ENCODE data around the gene RUNX1. TPM values are rescaled to one million over a fixed set of nuclear protein-coding genes. Genes with fewer than 3 reads are reported as not detected.

The RUNX1 gene
- total RNA-seq, 1 donor from 2014 or later, result 23.9 TPM

DNA sequence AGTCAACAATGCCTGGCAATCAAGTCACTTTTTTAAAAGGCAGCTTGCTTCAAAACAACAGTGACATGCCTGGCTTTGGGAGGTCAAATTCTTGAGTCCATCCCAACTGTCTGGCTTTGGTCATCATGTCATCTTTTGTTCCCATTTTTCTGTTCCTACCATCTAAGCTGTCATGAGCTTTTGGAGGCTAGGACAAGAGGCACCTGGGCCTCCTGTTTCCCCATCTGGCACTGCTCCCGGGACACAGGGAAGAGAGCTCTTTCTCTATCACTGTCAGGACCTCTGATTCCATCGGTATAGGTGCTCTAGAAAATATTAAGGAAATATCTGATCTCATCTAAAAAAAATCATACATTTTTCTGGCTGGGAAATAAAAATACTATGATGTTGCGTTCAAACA lies 224.0 kb downstream of the RUNX1 start:
- TF ChIP-seq, protein P1, sequence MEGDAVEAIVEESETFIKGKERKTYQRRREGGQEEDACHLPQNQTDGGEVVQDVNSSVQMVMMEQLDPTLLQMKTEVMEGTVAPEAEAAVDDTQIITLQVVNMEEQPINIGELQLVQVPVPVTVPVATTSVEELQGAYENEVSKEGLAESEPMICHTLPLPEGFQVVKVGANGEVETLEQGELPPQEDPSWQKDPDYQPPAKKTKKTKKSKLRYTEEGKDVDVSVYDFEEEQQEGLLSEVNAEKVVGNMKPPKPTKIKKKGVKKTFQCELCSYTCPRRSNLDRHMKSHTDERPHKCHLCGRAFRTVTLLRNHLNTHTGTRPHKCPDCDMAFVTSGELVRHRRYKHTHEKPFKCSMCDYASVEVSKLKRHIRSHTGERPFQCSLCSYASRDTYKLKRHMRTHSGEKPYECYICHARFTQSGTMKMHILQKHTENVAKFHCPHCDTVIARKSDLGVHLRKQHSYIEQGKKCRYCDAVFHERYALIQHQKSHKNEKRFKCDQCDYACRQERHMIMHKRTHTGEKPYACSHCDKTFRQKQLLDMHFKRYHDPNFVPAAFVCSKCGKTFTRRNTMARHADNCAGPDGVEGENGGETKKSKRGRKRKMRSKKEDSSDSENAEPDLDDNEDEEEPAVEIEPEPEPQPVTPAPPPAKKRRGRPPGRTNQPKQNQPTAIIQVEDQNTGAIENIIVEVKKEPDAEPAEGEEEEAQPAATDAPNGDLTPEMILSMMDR (IDR thresholded peaks at IDR 0.05), result no peak
- Mint-ChIP-seq H3K36me3 (ENCODE audit: unreplicated experiment) (peaks cover 53% of the 10 kb centered on the region), H3K27me3 (ENCODE audit: unreplicated experiment) (no peaks in the 10 kb centered on the region), H3K27ac (ENCODE audit: unreplicated experiment) (no peak overlapping the region), H3K4me1 (ENCODE audit: unreplicated experiment) (no peaks in the 10 kb centered on the region), H3K9me3 (ENCODE audit: unreplicated experiment) (peaks cover 5% of the 10 kb centered on the region), H3K4me3 (ENCODE audit: unreplicated experiment) (no peak overlapping the region)
- DNase-seq (ENCODE audit: extremely low spot score, unreplicated experiment), result no peak

DNA sequence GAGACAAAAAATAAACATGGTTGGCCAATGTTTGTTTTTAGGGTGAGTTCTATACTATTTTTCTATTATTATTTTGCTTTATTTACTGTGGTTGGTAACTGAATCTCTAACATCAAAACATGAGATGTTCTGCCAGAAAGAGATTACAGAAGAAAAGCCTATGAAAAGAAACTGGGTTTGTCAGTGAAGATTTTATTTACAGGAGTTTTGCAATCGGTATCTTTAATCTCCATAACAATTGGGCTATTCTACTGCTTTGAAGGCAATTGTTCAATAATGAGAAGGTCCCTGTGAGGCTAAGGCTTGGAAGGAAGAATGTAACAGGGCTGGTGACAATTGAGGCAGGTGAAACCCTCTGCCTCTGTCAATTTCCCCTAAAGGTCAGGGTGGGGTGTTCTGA lies 224.8 kb downstream of the RUNX1 start:
- no peak overlapping the region for H3K4me3 Mint-ChIP-seq (ENCODE audit: unreplicated experiment)
- H3K27ac Mint-ChIP-seq (ENCODE audit: unreplicated experiment), result no peak overlapping the region
- peaks cover 5% of the 10 kb centered on the region for H3K9me3 Mint-ChIP-seq (ENCODE audit: unreplicated experiment)
- peaks cover 47% of the 10 kb centered on the region for H3K36me3 Mint-ChIP-seq (ENCODE audit: unreplicated experiment)
- no peaks in the 10 kb centered on the region for H3K4me1 Mint-ChIP-seq (ENCODE audit: unreplicated experiment)
- DNase-seq (ENCODE audit: extremely low spot score, unreplicated experiment), result no peak
- H3K27me3 Mint-ChIP-seq (ENCODE audit: unreplicated experiment), result no peaks in the 10 kb centered on the region
- TF ChIP-seq, protein P1 (IDR thresholded peaks at IDR 0.05), result no peak

DNA sequence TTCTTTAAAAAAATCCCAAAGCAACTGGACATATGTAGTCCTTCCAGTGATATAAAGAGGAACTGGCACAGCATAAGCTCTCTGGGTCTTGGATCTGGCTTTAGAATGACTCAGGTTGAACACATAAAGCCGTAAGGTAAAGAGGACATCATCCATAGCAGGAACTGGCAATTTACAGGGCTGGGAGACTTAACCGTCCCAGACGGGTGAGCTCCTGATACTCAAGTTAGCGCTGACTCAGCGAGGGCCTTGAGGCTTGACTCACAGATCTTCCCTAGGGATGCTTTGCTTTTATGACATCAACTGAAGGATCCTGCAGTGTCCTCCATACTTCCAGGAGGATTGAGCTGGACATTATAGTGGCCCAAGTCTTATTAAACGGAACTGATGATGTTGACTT lies 226.2 kb downstream of the RUNX1 start:
- Mint-ChIP-seq H3K27me3 (ENCODE audit: unreplicated experiment) (no peaks in the 10 kb centered on the region), H3K36me3 (ENCODE audit: unreplicated experiment) (peaks cover 37% of the 10 kb centered on the region), H3K27ac (ENCODE audit: unreplicated experiment) (no peak overlapping the region), H3K9me3 (ENCODE audit: unreplicated experiment) (peaks cover 5% of the 10 kb centered on the region), H3K4me1 (ENCODE audit: unreplicated experiment) (no peaks in the 10 kb centered on the region), H3K4me3 (ENCODE audit: unreplicated experiment) (no peak overlapping the region)
- TF ChIP-seq, protein P1 (IDR thresholded peaks at IDR 0.05), result no peak
- no peak for DNase-seq (ENCODE audit: extremely low spot score, unreplicated experiment)

DNA sequence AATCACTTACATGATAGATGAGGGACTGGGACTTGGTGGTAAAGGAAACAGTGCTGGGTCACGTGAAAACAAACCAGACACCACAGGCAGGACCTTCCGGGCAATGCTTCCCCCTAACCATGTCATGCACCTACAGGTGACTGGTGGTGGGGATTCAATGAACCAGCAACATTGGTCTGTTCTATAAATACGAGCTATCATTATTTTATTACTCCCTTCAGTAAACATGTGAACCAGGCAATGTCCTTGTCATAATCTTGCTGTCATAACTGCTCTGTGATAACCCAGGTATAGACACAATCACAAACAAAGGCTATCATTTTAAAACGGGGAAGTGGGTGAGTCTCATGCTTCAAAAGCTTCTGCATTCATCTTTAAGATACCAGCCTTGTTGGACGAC lies 226.9 kb downstream of the RUNX1 start:
- Mint-ChIP-seq H3K4me3 (ENCODE audit: unreplicated experiment) (no peak overlapping the region), H3K36me3 (ENCODE audit: unreplicated experiment) (peaks cover 39% of the 10 kb centered on the region), H3K4me1 (ENCODE audit: unreplicated experiment) (no peaks in the 10 kb centered on the region), H3K9me3 (ENCODE audit: unreplicated experiment) (peaks cover 4% of the 10 kb centered on the region), H3K27ac (ENCODE audit: unreplicated experiment) (no peak overlapping the region), H3K27me3 (ENCODE audit: unreplicated experiment) (no peaks in the 10 kb centered on the region)
- TF ChIP-seq, protein P1 (IDR thresholded peaks at IDR 0.05), result no peak
- no peak for DNase-seq (ENCODE audit: extremely low spot score, unreplicated experiment)

DNA sequence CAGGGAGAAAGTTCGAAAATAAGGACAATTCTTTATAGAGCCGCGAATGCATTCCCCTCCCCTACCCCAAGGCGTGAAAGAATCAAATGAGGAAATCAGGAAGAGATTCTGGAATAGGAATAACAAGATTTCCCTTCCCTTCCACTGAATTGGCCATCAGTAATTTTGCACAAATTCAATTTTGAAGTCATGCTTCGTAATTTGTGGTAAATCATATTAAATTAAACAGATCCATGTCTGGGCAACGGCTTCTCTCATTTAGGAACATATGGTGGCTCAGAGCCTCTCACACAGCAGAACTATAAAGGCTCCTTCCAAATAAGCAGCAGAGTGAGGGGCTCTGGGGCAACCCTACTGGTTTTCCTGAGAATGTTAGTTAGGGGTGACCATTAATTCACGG lies 227.4 kb downstream of the RUNX1 start:
- TF ChIP-seq, protein P1 (IDR thresholded peaks at IDR 0.05), result no peak
- Mint-ChIP-seq H3K36me3 (ENCODE audit: unreplicated experiment) (peaks cover 34% of the 10 kb centered on the region), H3K4me3 (ENCODE audit: unreplicated experiment) (no peak overlapping the region)

More for the DNA sequence above, 227.4 kb downstream of the RUNX1 start:
- no peak overlapping the region for H3K27ac Mint-ChIP-seq (ENCODE audit: unreplicated experiment)
- H3K27me3 Mint-ChIP-seq (ENCODE audit: unreplicated experiment), result no peaks in the 10 kb centered on the region
- no peaks in the 10 kb centered on the region for H3K9me3 Mint-ChIP-seq (ENCODE audit: unreplicated experiment)
- no peak for DNase-seq (ENCODE audit: extremely low spot score, unreplicated experiment)
- H3K4me1 Mint-ChIP-seq (ENCODE audit: unreplicated experiment), result no peaks in the 10 kb centered on the region

All from osteocyte (in vitro differentiated cells).